ENCODE measurements around the gene IGF2.
"Not testable (repeated sequence)": the region's sequence is repeated elsewhere in the genome, so short reads cannot be mapped to it uniquely, and the experiment has no call there.

IGF2 gene

GRCh38 chr11:2132246-2132645 lies 6.9 kb downstream of the IGF2 start:
- peaks cover 55% of the 10 kb centered on the region for H3K27me3 ChIP-seq (ENCODE audit: control insufficient read depth, insufficient read depth, low read length)
- no peaks in the 10 kb centered on the region for H3K9me3 ChIP-seq (ENCODE audit: control insufficient read depth, low read depth, low read length)
- peaks cover 5% of the 10 kb centered on the region for H3K4me1 ChIP-seq (ENCODE audit: control insufficient read depth, low read depth, low read length)
- no peaks in the 10 kb centered on the region for H3K36me3 ChIP-seq (ENCODE audit: control insufficient read depth, low read depth, low read length)
- H3K9ac ChIP-seq (ENCODE audit: low read length), result no peak overlapping the region
- no peak overlapping the region for H3K27ac ChIP-seq (ENCODE audit: low read length)
- no peak overlapping the region for H3K4me3 ChIP-seq (ENCODE audit: low read length)

DNA sequence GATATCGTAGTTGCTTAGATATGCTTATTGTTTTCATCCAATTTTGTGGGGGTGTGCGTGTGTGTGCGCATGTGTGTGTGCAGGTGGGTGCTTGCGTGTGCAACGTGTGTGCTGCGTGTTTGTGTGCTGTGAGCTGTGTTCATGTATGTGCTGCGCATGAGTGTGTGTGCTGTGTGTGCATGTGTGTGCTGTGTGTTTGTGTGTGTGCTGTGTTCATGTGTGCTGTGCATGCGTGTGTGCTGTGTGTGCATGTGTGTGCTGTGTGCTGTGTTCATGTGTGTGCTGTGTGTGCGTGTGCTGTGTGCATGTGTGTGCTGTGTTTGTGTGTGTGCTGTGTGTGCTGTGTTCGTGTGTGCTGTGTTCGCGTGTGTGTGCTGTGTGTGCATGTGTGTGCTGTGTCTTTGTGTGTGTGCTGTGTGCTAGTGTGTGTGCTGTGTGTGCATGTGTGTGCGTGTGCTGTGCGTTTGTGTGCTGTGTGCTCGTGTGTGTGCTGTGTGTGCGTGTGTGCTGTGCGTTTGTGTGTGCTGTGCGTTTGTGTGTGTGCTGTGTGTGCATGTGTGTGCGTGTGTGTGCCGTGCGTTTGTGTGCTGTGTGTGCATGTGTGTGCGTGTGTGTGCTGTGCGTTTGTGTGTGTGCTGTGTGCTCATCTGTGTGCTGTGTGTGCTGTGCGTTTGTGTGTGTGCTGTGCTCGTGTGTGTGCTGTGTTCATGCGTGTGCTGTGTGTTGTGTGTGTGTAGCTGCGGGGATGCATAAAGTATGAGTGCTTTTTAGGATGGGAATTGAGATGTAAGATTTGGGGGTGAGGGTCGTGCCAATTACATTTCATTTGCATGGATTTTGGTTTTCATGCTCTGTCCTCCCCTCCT lies 7.6 kb downstream of the IGF2 start:
- Histone ChIP-seq H3K36me3 (ENCODE audit: control insufficient read depth, low read depth, low read length) (no peaks in the 10 kb centered on the region), H3K27ac (ENCODE audit: low read length) (no peak overlapping the region), H3K27me3 (ENCODE audit: control insufficient read depth, insufficient read depth, low read length) (peaks cover 49% of the 10 kb centered on the region), H3K9me3 (ENCODE audit: control insufficient read depth, low read depth, low read length) (no peaks in the 10 kb centered on the region), H3K9ac (ENCODE audit: low read length) (no peak overlapping the region), H3K4me1 (ENCODE audit: control insufficient read depth, low read depth, low read length) (peaks cover under 1% of the 10 kb centered on the region), H3K4me3 (ENCODE audit: low read length) (no peak overlapping the region)

DNA sequence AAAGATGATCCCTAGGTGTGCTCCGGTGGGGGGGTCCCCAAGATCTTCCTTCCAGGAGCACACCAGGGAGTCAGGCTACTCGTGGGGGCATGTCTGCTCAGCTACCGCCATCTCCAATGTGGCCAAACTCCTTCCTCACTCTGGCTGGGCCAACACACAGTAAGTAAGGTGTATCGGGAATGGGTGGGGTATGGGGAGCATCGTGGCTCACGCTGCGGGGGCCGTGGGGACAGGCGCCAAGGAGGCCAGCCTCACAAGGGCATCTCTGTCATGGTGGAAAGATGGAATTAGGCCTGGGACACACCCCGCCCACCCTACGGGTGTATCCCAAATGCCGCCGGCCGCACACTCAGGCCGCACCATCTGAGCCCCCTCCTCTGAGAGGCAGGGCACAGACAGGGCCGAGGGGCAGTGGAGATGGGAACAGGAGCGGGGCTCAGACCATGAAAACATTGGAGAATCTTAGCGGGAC lies 8.3 kb downstream of the IGF2 start:
- peaks cover 42% of the 10 kb centered on the region for H3K27me3 ChIP-seq (ENCODE audit: control insufficient read depth, insufficient read depth, low read length)
- H3K27ac ChIP-seq (ENCODE audit: low read length), result no peak overlapping the region
- H3K9me3 ChIP-seq (ENCODE audit: control insufficient read depth, low read depth, low read length), result no peaks in the 10 kb centered on the region
- H3K9ac ChIP-seq (ENCODE audit: low read length), result no peak overlapping the region
- no peaks in the 10 kb centered on the region for H3K36me3 ChIP-seq (ENCODE audit: control insufficient read depth, low read depth, low read length)
- H3K4me1 ChIP-seq (ENCODE audit: control insufficient read depth, low read depth, low read length), result no peaks in the 10 kb centered on the region
- no peak overlapping the region for H3K4me3 ChIP-seq (ENCODE audit: low read length)

DNA sequence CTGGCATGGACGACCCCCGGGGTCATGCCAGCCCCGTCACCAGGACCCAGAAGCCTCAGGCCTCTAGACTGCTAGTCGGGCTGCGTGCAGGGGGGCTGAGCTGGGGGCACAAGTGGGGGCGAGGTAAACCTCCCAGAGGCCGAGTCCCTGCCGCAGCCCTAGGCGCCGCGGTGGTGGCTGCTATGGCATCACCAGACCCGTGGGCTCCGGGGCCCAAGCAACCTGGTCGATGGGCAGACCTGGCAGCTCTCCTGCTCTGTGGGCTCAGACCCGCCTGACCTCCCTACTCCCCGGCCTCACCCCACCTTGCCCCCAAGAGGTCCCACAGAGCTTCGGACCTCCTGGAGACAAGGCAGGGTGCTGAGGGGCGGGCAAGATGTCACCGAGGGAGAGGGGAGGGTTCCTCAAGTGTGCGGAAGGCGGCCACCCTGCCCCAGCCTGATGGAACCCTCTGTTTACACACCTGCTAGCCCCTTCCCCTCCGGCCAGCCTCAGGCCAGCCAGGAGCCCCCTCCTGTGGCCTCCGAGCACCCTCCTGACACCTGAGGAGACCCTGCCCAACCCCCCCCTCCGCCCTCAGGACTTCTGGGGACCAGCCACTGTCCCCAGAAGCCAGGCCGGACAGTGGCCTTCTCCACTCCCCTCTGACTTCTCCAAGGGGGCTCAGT lies 9.4 kb downstream of the IGF2 start:
- H3K27ac ChIP-seq (ENCODE audit: low read length), result no peak overlapping the region
- H3K27me3 ChIP-seq (ENCODE audit: control insufficient read depth, insufficient read depth, low read length), result peaks cover 31% of the 10 kb centered on the region
- H3K4me3 ChIP-seq (ENCODE audit: low read length), result no peak overlapping the region
- no peaks in the 10 kb centered on the region for H3K36me3 ChIP-seq (ENCODE audit: control insufficient read depth, low read depth, low read length)
- H3K9me3 ChIP-seq (ENCODE audit: control insufficient read depth, low read depth, low read length), result no peaks in the 10 kb centered on the region
- H3K9ac ChIP-seq (ENCODE audit: low read length), result no peak overlapping the region
- H3K4me1 ChIP-seq (ENCODE audit: control insufficient read depth, low read depth, low read length), result no peaks in the 10 kb centered on the region

GRCh38 chr11:2129308-2129698 lies 9.9 kb downstream of the IGF2 start:
- Histone ChIP-seq H3K27ac (ENCODE audit: low read length) (no peak overlapping the region), H3K9me3 (ENCODE audit: control insufficient read depth, low read depth, low read length) (no peaks in the 10 kb centered on the region), H3K9ac (ENCODE audit: low read length) (no peak overlapping the region), H3K36me3 (ENCODE audit: control insufficient read depth, low read depth, low read length) (no peaks in the 10 kb centered on the region), H3K4me1 (ENCODE audit: control insufficient read depth, low read depth, low read length) (no peaks in the 10 kb centered on the region), H3K27me3 (ENCODE audit: control insufficient read depth, insufficient read depth, low read length) (peaks cover 26% of the 10 kb centered on the region), H3K4me3 (ENCODE audit: low read length) (no peak overlapping the region)

DNA sequence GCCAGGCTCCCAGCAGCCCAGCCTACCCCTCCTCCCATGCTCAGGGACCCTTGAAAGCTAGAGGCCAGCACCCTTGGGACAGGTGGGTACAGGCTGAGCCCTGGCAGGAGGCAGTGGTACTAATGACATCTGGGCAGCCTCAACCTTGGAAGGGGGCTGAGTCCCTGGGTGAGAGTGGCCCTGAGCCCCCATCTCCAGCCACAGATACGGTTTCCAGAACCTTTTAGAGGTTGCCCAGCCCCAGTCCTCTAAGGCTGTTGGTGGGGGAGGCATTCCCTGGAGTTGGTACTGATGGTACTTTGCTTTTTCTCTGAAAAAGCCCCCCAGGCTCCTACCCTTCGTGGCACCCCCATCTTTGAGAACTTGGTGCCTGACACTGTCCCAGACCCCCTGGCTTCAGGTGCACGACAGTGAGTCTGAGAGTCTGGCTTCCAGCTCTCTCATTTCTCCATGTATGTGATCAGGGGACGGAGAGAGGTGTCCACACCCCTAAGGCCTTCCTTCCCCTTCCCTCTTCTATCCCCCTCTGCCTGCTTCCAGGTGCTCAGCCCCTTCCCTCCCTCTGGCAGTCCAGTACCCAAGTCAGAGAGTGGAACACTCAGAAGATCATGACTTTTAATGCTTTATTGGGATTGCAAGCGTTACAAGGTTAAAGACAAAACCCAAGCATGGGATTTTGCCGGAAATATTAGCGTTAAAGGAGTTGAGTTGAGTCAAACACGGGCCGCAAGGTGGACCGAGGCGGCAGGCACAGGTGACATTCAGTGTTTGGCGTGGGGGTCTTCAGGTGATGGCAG lies 10.5 kb downstream of the IGF2 start:
- Histone ChIP-seq H3K27ac (ENCODE audit: low read length) (no peak overlapping the region), H3K9ac (ENCODE audit: low read length) (no peak overlapping the region), H3K4me1 (ENCODE audit: control insufficient read depth, low read depth, low read length) (no peaks in the 10 kb centered on the region), H3K4me3 (ENCODE audit: low read length) (no peak overlapping the region), H3K9me3 (ENCODE audit: control insufficient read depth, low read depth, low read length) (no peaks in the 10 kb centered on the region), H3K36me3 (ENCODE audit: control insufficient read depth, low read depth, low read length) (no peaks in the 10 kb centered on the region), H3K27me3 (ENCODE audit: control insufficient read depth, insufficient read depth, low read length) (peaks cover 20% of the 10 kb centered on the region)

- Histone ChIP-seq H3K9ac (ENCODE audit: low read length) (no peak overlapping the region), H3K27ac (ENCODE audit: low read length) (no peak overlapping the region), H3K9me3 (ENCODE audit: control insufficient read depth, low read depth, low read length) (no peaks in the 10 kb centered on the region), H3K36me3 (ENCODE audit: control insufficient read depth, low read depth, low read length) (no peaks in the 10 kb centered on the region), H3K4me3 (ENCODE audit: low read length) (no peak overlapping the region), H3K4me1 (ENCODE audit: control insufficient read depth, low read depth, low read length) (no peaks in the 10 kb centered on the region), H3K27me3 (ENCODE audit: control insufficient read depth, insufficient read depth, low read length) (peaks cover 15% of the 10 kb centered on the region)
These were observed 11.1 kb downstream of the IGF2 start for GRCh38 chr11:2128130-2128510.

GRCh38 chr11:2127482-2128129 lies 11.6 kb downstream of the IGF2 start:
- no peak overlapping the region for H3K27ac ChIP-seq (ENCODE audit: low read length)
- no peak overlapping the region for H3K9ac ChIP-seq (ENCODE audit: low read length)
- peaks cover 9% of the 10 kb centered on the region for H3K27me3 ChIP-seq (ENCODE audit: control insufficient read depth, insufficient read depth, low read length)
- H3K9me3 ChIP-seq (ENCODE audit: control insufficient read depth, low read depth, low read length), result no peaks in the 10 kb centered on the region
- no peak overlapping the region for H3K4me3 ChIP-seq (ENCODE audit: low read length)
- no peaks in the 10 kb centered on the region for H3K4me1 ChIP-seq (ENCODE audit: control insufficient read depth, low read depth, low read length)
- H3K36me3 ChIP-seq (ENCODE audit: control insufficient read depth, low read depth, low read length), result no peaks in the 10 kb centered on the region

DNA sequence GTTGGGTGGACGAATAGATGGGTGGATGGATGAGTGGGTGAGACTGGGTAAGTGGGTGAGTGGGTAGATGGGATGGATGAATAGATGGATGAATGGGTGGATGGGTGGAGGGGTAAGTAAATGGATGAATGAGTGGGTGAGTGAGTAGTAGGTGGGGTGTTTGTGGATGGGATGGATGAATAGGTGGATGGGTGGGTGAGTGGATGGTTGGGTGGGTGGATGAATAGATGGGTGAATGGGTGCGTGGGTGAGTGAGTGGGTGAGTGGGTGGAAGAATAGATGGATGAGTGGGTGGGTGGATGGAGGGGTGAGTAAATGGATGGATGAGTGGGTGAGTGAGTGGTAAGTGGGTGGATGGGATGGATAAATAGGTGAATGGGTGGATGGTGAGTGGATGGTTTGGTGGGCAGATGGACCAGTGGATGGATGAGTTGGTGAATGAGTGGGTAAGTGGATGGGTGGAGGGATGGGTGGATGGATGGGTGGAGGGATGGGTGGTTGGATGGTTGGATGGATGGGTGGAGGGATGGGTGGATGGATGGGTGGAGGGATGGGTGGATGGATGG lies 12.6 kb downstream of the IGF2 start:
- Histone ChIP-seq H3K4me3 (ENCODE audit: low read length) (no peak overlapping the region), H3K27ac (ENCODE audit: low read length) (no peak overlapping the region), H3K4me1 (ENCODE audit: control insufficient read depth, low read depth, low read length) (no peaks in the 10 kb centered on the region), H3K36me3 (ENCODE audit: control insufficient read depth, low read depth, low read length) (no peaks in the 10 kb centered on the region), H3K9me3 (ENCODE audit: control insufficient read depth, low read depth, low read length) (no peaks in the 10 kb centered on the region), H3K9ac (ENCODE audit: low read length) (no peak overlapping the region), H3K27me3 (ENCODE audit: control insufficient read depth, insufficient read depth, low read length) (peaks cover 4% of the 10 kb centered on the region)

DNA sequence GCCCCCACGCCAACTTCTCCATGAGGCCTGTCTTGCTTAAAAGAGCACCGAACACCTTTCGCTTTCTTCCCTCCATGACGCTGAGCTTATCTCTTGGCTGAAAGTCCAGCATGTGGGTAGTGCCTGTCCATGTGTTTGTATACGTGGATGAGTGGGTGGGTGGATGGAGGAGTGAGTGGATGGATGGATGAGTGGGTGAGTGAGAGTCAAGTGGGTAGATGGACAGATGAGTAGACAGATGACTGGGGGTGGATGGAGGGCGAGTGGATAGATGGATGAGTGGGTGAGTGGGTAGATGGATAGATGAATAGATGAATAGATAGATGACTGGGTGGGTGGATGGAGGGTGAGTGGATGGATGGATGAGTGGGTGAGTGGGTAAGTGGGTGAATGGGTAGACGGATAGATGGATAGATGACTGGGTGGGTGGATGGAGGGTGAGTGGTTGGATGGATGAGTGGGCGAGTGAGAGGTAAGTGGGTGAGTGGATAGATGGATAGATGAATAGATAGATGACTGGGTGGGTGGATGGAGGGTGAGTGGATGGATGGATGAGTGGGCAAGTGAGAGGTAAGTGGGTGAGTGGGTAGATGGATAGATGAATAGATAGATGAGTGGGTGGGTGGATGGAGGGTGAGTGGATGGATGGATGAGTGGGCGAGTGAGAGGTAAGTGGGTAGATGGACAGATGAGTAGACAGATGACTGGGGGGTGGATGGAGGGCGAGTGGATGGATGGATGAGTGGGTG lies 14.3 kb downstream of the IGF2 start:
- not testable (repeated sequence) for H3K9ac ChIP-seq (ENCODE audit: low read length); H3K36me3 ChIP-seq (ENCODE audit: control insufficient read depth, low read depth, low read length); H3K9me3 ChIP-seq (ENCODE audit: control insufficient read depth, low read depth, low read length); H3K27me3 ChIP-seq (ENCODE audit: control insufficient read depth, insufficient read depth, low read length); H3K4me1 ChIP-seq (ENCODE audit: control insufficient read depth, low read depth, low read length); H3K27ac ChIP-seq (ENCODE audit: low read length); H3K4me3 ChIP-seq (ENCODE audit: low read length)
